Colonic mucosa (tissue), 4 donors: Measurements from ENCODE around the gene PTGER1. TPM values are rescaled to one million over a fixed set of nuclear protein-coding genes. Genes with fewer than 3 reads are reported as not detected.

Experiments
- DNase-seq: peaks from one replicate; pipeline ENCODE4 v3.0.0-alpha.2; 2020
- H3K27ac ChIP-seq: fragments of 200-600 bp; one replicate; pipeline ENCODE4 v1.8.0; 2021
- H3K27me3 ChIP-seq: fragments of 200-600 bp; one replicate; pipeline ENCODE4 v1.8.0; 2021
- H3K36me3 ChIP-seq: fragments of 200-600 bp; one replicate; pipeline ENCODE4 v1.8.0; 2021
- H3K4me1 ChIP-seq: fragments of 200-600 bp; one replicate; pipeline ENCODE4 v1.8.0; 2021; ENCODE audit warnings: mild to moderate bottlenecking
- H3K4me3 ChIP-seq: fragments of 200-600 bp; one replicate; pipeline ENCODE4 v1.8.0; 2021
- H3K9ac ChIP-seq, 2 donors: one replicate each; pipeline ENCODE4 v1.7.0; 2013; ENCODE audit warnings: control low read depth in 2 of 2, low read depth in 2 of 2, low read length in 2 of 2
- H3K9me3 ChIP-seq: fragments of 200-600 bp; one replicate; pipeline ENCODE4 v1.8.0; 2021
- CTCF ChIP-seq: fragments of 200-600 bp; IDR thresholded peaks from one replicate; pipeline ENCODE4 v1.8.0; 2022; ENCODE audit warnings: antibody characterized with exemption, mild to moderate bottlenecking
- intact Hi-C: fragments of 100-400 bp; cut with DNase I; formaldehyde crosslinking; loops from one replicate; pipeline ENCODE4 v1.14.1; 2022
- total RNA-seq, 2 donors: library from RNA; stranded (reverse); fragmentation: NEBNext Ultra II Directional in 1 of 2; extraction: Animal tissue kit (Norgen Biotek cat#: 25700) in 1 of 2; gene quantifications; one replicate each; pipeline ENCODE4 v1.2.1, GENCODE V29; 2021
- donor health status: healthy.
- donor health status: DM: no; HTN: no; CAD: no.
- donor health status: DM: no; HTN: no; CAD: no.

Gene PTGER1
- total RNA-seq, 2 donors from 2014 or later = 0.35 to 0.72 TPM

DNA sequence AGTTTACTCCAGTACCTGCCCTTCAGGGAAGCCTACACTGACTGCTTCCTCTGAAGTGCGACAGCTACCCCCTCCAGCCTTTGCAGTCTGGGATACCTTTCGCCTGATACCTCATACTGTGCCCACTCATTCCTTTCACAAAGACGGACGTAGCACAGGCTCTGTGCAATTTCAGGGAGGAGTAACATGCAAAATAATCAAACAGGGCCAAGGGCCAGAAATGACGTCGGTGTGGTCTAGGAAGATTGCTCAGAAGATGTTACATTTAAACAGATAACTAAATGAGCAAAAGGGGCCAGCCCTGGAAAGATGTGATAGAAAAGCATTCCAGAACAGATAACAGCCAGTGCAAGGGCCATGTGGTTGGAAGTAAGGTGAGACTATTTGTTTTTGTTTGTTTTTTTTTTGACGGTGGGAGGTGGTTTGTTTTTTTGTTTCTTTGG is 49.4 kb downstream of the PTGER1 start:
- no peak overlapping the region for H3K27ac ChIP-seq
- intact Hi-C loops = no loop called here
- DNase-seq = no peak
- no peak for TF ChIP-seq CTCF
- H3K9me3 ChIP-seq = no peaks in the 10 kb centered on the region
- no peaks in the 10 kb centered on the region for H3K27me3 ChIP-seq
- H3K36me3 ChIP-seq = no peaks in the 10 kb centered on the region
- no peak overlapping the region for H3K9ac ChIP-seq
- H3K4me3 ChIP-seq = no peak overlapping the region
- no peaks in the 10 kb centered on the region for H3K4me1 ChIP-seq

Other genes with a start within 250 kb of the PTGER1 start
- gene ADGRE5, start 93.9 kb downstream of the PTGER1 start, total RNA-seq = 100 to 1,000 TPM; 133 to 175 TPM
- gene DDX39A, start 56.0 kb downstream of the PTGER1 start, total RNA-seq = 100 to 1,000 TPM in 1 of 2 donors, 10 to 100 TPM in 1; 55.2 to 160 TPM
- 10 to 100 TPM; 35.9 to 37.5 TPM for gene PKN1, start 42.0 kb downstream of the PTGER1 start, total RNA-seq
- 100 to 1,000 TPM; 281 to 404 TPM for gene GIPC1, start 20.8 kb upstream of the PTGER1 start, total RNA-seq
- gene DNAJB1, start 43.0 kb upstream of the PTGER1 start, total RNA-seq = 100 to 1,000 TPM; 127 to 148 TPM
- 100 to 1,000 TPM; 136 to 201 TPM for gene TECR, start 54.2 kb upstream of the PTGER1 start, total RNA-seq
- gene NDUFB7, start 96.7 kb upstream of the PTGER1 start, total RNA-seq = 100 to 1,000 TPM; 216 to 302 TPM
- gene CLEC17A, start 107.7 kb upstream of the PTGER1 start, total RNA-seq = under 1 TPM; 0.12 to 0.32 TPM
- 1 to 10 TPM in 1 of 2 donors, not detected in 1; 1.2 TPM for gene ADGRE3, start 199.5 kb upstream of the PTGER1 start, total RNA-seq
- 1 to 10 TPM; 6.7 to 7.3 TPM for gene ZNF333, start 214.7 kb upstream of the PTGER1 start, total RNA-seq